PFSK-1 (cell line): ENCODE results near the gene HOMER1.

ENCODE experiments used
- REST ChIP-seq, 2 experiments: IDR thresholded peaks; 2 replicates each; pipeline versions ENCODE4 v1.6.1 to v1.8.0; 2011 to 2012; ENCODE audit warnings: low read depth in 2 of 2, low read length in 2 of 2, control low read depth in 1 of 2, inconsistent platforms in 1 of 2, mild to moderate bottlenecking in 1 of 2, moderate library complexity in 1 of 2; ENCODE audit not compliant: insufficient read depth in 1 of 2
- TAF1 ChIP-seq: IDR thresholded peaks from 2 replicates; pipeline ENCODE4 v1.6.1; 2012; ENCODE audit warnings: low read length, control low read depth, borderline replicate concordance; ENCODE audit not compliant: insufficient read depth

- no peak for TF ChIP-seq REST (IDR thresholded peaks at IDR 0.05; ENCODE audit: insufficient read depth in 1 of 2, low read depth in 2 of 2, low read length in 2 of 2)
- no peak for TF ChIP-seq TAF1
Observed at GRCh38 chr5:79436224-79436623, 77.7 kb downstream of the HOMER1 start.
